ENCODE data around the gene MDFIC.

Gene MDFIC, protein sequence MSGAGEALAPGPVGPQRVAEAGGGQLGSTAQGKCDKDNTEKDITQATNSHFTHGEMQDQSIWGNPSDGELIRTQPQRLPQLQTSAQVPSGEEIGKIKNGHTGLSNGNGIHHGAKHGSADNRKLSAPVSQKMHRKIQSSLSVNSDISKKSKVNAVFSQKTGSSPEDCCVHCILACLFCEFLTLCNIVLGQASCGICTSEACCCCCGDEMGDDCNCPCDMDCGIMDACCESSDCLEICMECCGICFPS

DNA sequence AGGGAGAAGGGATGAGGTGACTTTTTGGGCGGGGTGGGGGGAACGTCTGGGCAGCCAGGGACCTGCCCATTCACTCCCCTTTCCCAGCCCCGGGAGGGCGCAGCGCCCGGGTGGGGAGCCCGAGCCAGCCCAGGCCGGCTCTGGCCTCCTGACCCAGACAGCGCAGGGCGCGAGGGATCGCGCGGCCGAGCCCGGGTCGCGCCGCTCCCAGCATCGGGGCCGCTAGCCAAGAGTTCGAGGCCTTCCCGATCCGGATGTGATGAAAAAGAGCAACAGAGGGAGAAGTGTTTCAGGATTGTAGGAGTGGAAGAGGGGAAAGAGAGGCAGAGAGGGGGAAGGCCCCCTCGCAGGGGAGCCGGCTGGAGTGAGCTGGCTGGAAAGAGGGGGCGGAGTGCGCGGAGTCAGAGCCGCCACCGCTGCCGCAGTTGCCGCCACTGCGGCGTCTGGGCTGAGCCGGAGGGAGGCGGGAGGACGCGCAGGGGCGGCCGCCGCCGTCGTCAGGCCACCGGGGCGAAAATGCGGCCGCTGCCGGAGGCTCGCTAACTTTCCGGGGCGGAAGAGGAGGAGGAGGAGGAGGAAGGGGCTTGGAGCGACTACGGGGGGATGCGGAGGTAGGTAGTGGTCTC lies at the start of gene MDFIC:
Gene MDFIC (plus strand): TSS at position 69 of the 626 bp plus-strand sequence. CDS start 940 bp downstream, outside the sequence.
- Histone ChIP-seq H3K79me2 (ENCODE audit: insufficient read depth, low read length) (peaks cover 48% of the 10 kb centered on the region), H4K20me1 (ENCODE audit: insufficient read depth, low read length) (no peaks in the 10 kb centered on the region), H3K9ac (ENCODE audit: low read depth, low read length) (peak within 1 kb of the TSS; percentile 89), H3K36me3 (ENCODE audit: insufficient read depth, low read length) (peaks cover 16% of the 10 kb centered on the region), H3K27me3 (ENCODE audit: insufficient read depth, low read length, poor library complexity) (no peaks in the 10 kb centered on the region), H3K4me2 (ENCODE audit: insufficient read depth, low read length) (peak within 1 kb of the TSS; percentile 65), H3K9me3 (ENCODE audit: insufficient read depth, low read length, severe bottlenecking) (no peaks in the 10 kb centered on the region), H3K4me3 (ENCODE audit: low read depth in 1 of 2, low read length in 2 of 2) (peak within 1 kb of the TSS; percentile 44 to 64), H3K27ac (ENCODE audit: low read length) (peak within 1 kb of the TSS; percentile 94), H3K4me1 (ENCODE audit: insufficient read depth, low read length) (peaks cover 41% of the 10 kb centered on the region), H2AFZ (ENCODE audit: low read depth, low read length) (peak within 1 kb of the TSS; percentile 73)
- ATAC-seq (ENCODE audit: insufficient read depth, low read depth) (peak; percentile 69), DNase-seq (peak; percentile 64)
- TF ChIP-seq EZH2 (IDR thresholded peaks at IDR 0.05; ENCODE audit: borderline replicate concordance, low read depth, low read length, severe bottlenecking) (no peak), CTCF (IDR thresholded peaks at IDR 0.05; ENCODE audit: borderline replicate concordance, extremely low read depth, low read length, poor library complexity, severe bottlenecking) (no peak)

GRCh38 chr7:114874170-114874569 lies 47.7 kb upstream of the MDFIC start:
- H3K36me3 ChIP-seq (ENCODE audit: insufficient read depth, low read length) = no peaks in the 10 kb centered on the region
- no peak overlapping the region for H3K4me3 ChIP-seq (ENCODE audit: low read depth in 1 of 2, low read length in 2 of 2)
- no peak overlapping the region for H3K27ac ChIP-seq (ENCODE audit: low read length)
- TF ChIP-seq CTCF (IDR thresholded peaks at IDR 0.05; ENCODE audit: borderline replicate concordance, extremely low read depth, low read length, poor library complexity, severe bottlenecking) = no peak
- no peak for TF ChIP-seq EZH2 (IDR thresholded peaks at IDR 0.05; ENCODE audit: borderline replicate concordance, low read depth, low read length, severe bottlenecking)
- H3K27me3 ChIP-seq (ENCODE audit: insufficient read depth, low read length, poor library complexity) = no peaks in the 10 kb centered on the region
- H3K79me2 ChIP-seq (ENCODE audit: insufficient read depth, low read length) = no peaks in the 10 kb centered on the region
- H4K20me1 ChIP-seq (ENCODE audit: insufficient read depth, low read length) = no peaks in the 10 kb centered on the region
- H2AFZ ChIP-seq (ENCODE audit: low read depth, low read length) = 0 out of 2 replicates have a peak overlapping the region, but pooled peaks have one; percentile 40
- ATAC-seq (ENCODE audit: insufficient read depth, low read depth) (no peak), DNase-seq (no peak)
- no peaks in the 10 kb centered on the region for H3K9me3 ChIP-seq (ENCODE audit: insufficient read depth, low read length, severe bottlenecking)
- no peak overlapping the region for H3K9ac ChIP-seq (ENCODE audit: low read depth, low read length)
- H3K4me1 ChIP-seq (ENCODE audit: insufficient read depth, low read length) = no peaks in the 10 kb centered on the region
- H3K4me2 ChIP-seq (ENCODE audit: insufficient read depth, low read length) = no peak overlapping the region

DNA sequence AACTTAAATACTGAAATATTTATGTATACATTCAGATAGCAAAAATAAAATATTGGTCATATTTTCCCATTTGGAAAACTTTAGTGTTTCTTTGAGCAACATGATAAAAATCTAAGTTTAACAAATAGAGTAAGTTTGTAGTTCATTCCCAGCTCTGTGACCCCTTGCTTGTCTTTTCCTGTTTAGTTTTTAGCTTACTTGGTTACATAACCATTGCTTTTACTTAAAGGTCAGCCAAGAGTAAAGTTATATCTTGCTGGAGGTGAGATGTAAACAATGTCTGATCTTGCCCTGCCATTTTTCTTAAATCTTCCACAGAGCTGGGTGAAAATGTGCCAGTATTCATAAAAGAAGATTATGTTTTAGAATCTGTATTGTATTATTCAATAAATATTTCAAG lies 46.7 kb upstream of the MDFIC start:
- no peak for DNase-seq
- no peak for ATAC-seq (ENCODE audit: insufficient read depth, low read depth)
- Histone ChIP-seq H3K36me3 (ENCODE audit: insufficient read depth, low read length) (no peaks in the 10 kb centered on the region), H3K27me3 (ENCODE audit: insufficient read depth, low read length, poor library complexity) (no peaks in the 10 kb centered on the region), H3K4me3 (ENCODE audit: low read depth in 1 of 2, low read length in 2 of 2) (no peak overlapping the region), H3K79me2 (ENCODE audit: insufficient read depth, low read length) (no peaks in the 10 kb centered on the region), H4K20me1 (ENCODE audit: insufficient read depth, low read length) (no peaks in the 10 kb centered on the region), H2AFZ (ENCODE audit: low read depth, low read length) (no peak overlapping the region), H3K27ac (ENCODE audit: low read length) (no peak overlapping the region), H3K4me2 (ENCODE audit: insufficient read depth, low read length) (no peak overlapping the region), H3K4me1 (ENCODE audit: insufficient read depth, low read length) (no peaks in the 10 kb centered on the region), H3K9ac (ENCODE audit: low read depth, low read length) (no peak overlapping the region), H3K9me3 (ENCODE audit: insufficient read depth, low read length, severe bottlenecking) (peaks cover 4% of the 10 kb centered on the region)
- TF ChIP-seq EZH2 (IDR thresholded peaks at IDR 0.05; ENCODE audit: borderline replicate concordance, low read depth, low read length, severe bottlenecking) (no peak), CTCF (IDR thresholded peaks at IDR 0.05; ENCODE audit: borderline replicate concordance, extremely low read depth, low read length, poor library complexity, severe bottlenecking) (no peak)

All from DND-41 (cell line).